NCI-H526 (cell line): ENCODE results near the gene CSK.

Source experiments
- DNase-seq, 2 experiments: peaks; one replicate each; lab custom pipeline; 2025; lab: John Stamatoyannopoulos, UW

Gene CSK

DNA sequence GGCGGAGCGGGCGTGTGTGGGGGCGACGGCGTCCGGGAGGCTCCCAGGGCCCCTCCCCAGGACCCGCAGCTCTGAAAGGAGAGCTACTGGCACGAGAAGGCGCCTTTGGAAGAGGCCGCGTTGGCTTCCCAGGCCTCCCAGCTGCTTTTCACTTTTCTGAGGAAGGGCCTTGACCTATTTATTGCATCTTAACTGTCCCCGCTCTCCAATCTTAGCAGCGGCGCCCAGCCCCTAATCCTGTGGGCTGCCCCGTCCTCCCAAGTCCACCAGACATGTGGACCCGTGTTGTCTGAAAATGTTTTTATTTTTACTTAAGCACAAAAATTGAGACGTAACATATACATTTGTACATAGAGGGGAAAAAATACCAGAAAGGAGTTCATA is 61.6 kb downstream of the CSK start:
- DNase-seq: no peak

DNA sequence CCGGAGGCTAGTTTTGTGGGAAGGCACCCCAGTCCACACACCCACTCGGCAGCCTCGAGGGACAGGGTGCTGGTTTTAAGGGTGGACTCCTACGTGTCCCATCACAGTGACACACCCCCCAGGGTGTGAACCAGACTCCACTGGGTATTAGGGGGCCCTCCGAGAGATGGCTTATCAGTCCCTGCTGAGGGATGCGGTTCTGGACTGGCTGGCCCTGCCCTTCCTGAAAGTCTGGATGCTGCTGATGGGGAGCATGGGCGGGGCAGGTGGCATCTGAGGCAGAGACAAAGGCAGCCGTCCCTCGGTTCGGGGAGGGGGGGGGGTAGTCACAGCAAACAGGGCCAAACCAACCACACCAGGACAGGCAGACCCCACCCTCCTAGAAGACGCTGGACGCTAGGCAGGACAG is 62.0 kb downstream of the CSK start:
- no peak for DNase-seq

DNA sequence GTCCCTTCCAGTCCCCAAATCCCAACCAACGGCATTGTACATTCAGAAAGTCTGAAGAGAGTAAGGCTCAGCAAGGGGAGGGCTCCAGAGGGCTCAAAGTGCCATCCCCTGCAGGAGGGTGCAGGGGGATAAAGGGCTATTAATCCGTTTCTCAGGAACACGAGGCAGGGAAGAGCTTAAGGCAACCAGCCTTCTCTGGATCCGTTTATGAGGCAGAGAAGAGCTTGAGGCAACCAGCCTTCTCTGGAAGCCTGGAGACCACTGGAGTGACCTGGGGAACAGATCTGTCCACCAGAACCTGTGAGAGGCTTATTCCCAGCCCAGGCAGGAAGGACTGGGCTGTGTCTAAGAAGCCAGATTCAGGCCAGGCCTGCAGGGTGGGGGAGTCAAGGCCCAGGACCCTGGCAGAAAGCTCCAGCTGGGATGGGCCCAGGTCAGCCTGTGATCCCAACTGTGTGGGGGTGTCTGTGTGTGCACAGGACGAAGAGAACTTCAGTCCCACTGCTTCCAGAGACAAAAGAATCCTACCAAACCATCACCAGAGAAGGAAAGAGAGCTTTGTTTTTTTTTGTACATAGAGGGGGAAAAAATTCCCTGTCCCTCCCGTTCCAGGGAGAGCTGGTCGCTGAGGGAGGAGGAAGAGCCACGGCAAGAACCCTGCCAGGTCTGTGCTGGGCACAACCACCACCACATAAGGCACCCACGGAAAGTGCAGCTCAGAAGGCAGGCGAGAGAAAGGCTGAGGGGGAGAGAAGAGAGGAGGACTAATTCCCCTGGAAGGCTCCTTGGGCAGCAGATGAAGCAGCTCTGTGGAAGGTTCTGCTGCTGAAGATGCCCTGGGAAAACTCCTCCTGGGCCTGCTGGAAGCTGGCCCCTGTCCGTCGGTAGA is 62.7 kb downstream of the CSK start:
- DNase-seq: no peak

DNA sequence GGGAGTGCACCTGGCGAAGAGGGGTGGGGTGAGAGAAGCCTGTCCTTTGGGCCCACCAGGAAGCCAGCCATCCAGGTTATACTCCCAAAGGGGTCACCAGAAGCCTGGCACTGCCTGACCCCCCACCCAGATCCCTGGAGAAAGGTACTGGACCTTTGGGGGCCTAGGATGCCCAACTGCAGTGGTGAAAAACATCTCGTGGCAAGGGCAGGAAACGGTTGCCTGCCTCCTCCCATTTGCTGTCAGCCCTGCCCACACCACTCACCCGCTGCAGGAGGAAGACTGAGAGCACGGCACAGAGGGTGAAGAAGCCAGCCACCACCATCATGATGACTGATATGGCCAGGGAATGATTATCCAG is 63.3 kb downstream of the CSK start:
- DNase-seq: no peak

DNA sequence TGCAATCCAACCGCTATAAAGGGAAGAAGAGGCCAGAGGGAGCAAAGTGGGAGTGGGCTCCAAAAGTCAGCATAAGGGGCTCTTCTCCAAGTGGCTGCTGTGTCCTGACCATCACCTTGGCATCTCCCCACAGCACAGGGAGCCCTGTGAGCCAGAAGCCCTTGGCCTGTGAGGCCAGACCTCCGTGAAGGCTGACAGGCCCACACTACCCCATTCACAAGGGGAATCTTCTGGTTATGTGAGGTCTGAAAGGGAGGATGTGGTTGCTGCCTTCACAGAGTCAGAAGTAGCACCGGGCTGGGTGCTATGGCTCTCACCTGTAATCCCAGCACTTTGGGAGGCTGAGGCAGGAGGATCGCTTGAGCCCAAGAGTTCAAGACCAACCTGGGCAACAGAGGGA is 63.7 kb downstream of the CSK start:
- no peak for DNase-seq

DNA sequence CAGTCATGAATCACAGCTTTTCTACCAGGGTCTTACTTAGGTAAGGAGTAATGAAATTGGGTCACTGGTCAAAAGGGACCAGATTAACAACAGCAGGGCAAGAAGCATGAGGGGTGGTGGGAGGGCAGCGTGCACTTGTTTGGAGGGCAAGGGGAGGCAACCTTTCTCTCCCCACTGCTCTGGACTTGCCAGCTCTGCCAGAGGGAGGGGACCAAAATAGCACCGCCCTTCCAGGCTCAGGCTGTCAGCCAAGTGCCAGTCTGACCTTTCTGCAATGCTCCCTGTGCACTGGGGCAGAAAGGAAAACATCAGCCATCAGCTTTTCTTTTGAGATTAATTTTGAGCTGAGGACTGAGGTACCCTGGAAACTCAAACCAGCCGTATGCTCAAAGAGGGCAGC is 65.6 kb downstream of the CSK start:
- no peak for DNase-seq

DNA sequence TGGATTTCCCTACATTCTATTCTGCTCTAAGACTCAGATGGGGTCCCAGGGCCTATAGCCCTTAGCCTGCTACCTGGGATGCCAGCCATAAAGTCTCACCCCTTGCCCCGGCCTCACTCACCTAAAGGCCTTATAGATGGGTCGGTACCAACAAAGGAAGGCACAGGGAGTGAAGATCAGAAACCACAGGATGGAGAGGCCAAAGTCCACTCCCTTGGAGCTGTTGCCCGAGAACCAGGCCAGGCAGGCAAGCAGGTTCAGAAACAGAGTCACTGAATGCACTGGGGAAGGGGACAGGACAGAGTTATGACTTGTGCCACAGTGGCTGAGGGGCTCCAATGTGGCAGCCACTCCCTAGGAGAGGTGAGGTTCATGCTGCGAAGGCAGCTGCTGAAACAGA is 68.5 kb downstream of the CSK start:
- DNase-seq: no peak

DNA sequence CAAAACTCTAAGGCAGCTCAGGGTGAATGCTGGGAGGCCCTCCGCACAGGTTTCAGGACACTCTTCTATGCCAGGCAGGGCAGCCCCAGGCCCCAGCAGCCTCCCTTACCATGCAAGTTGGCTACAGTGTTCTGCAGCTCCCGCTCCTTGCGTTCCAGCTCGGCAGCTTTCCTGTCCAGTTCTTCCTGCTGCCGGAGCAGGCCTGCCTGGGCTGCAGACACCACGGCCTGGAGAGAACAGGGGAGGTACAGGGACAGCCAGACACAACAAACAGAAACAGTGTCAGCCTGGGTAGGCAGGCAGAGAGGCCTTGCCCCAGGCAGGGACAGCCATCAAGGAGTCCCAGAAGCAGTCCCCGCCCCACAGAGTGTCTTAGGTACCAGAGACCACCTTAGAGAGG is 70.1 kb downstream of the CSK start:
- DNase-seq: no peak
